ENCODE results near the gene CA12. TPM values are rescaled to one million over a fixed set of nuclear protein-coding genes. Genes with fewer than 3 reads are reported as not detected.

Gene CA12
- total and polyA plus RNA-seq, 9 of the 15 experiments (the other 6 are each of a cell fraction or from before 2014, with no cell fraction given): 0.01 to 0.78 (median 0.15) TPM; not detected in 1

DNA sequence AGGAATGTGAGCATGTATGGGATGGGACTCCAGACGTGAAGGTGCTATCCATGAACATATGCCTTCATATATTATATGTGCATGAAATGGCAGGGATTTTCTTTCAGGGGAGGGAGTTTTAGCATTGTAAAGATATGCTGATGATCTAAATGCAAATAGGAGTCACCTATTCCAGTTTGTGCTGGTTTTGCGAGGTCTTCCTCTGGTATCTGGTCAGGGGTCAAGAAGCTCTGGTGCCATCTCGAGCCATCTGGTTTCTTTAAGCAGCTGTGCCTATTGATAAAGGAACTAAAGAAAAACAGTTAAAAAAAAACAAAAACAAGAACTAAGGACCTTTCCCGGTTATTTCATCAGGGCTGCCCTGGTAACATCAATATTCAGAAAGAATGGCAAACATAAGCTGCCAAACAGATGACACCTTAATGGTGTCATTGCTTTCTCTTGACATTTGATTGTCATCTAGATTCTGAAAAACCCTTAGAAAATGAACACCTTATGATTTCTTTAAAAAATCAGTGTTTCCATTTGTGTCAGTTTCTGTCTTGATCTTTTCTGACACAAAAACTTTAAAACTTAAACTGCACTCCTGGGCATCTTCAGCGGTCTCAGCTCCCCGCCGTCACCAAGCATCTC lies 81.6 kb downstream of the CA12 start:
- peak in 3 of 4 experiments; percentile 14 to 45 (median 25) for DNase-seq (ENCODE audit: extremely low read depth in 1 of 4, low spot score in 3 of 4)
- H3K27ac ChIP-seq (ENCODE audit: extremely low read depth, low read depth, low read length): peak overlapping the region; percentile 27; the same call in 2 of the 3 replicates
- H3K4me2 ChIP-seq (ENCODE audit: insufficient read depth, low read length): no peak overlapping the region; the same call in 1 of the 2 replicates
- peak; percentile 49 for FAIRE-seq
- WGBS (ENCODE audit: insufficient coverage, low coverage, missing lambda C conversion rate): 52% methylated on average over 7 of the region's 7 CpGs
- no peak overlapping the region for H2AFZ ChIP-seq (ENCODE audit: low read depth, low read length)
- no peaks in the 10 kb centered on the region for H3K9me3 ChIP-seq (replicated peaks; ENCODE audit: control insufficient read depth, insufficient read depth, low read depth, low read length)
- H3K4me1 ChIP-seq (replicated peaks in 1 of 2; ENCODE audit: control insufficient read depth in 2 of 2, insufficient read depth in 2 of 2, low read length in 2 of 2): peaks cover 0 to 8% of the 10 kb centered on the region in 2 experiments; a peak in 3 of 5 replicates
- no peaks in the 10 kb centered on the region for H3K27me3 ChIP-seq (ENCODE audit: control insufficient read depth in 2 of 2, insufficient read depth in 2 of 2, low read length in 2 of 2)
- no peak overlapping the region for H3K4me3 ChIP-seq
- H3K36me3 ChIP-seq (ENCODE audit: control insufficient read depth, insufficient read depth, low read length): no peaks in the 10 kb centered on the region; the same call in 2 of the 3 replicates
- BruUV-seq (replicated peaks): no TSS peak
- ATAC-seq: peak; percentile 72
- no peaks in the 10 kb centered on the region for H4K20me1 ChIP-seq (replicated peaks; ENCODE audit: control insufficient read depth, insufficient read depth, low read length)
- intact Hi-C loops (cut with micrococcal nuclease) (no loop called here), in situ Hi-C loops (cut with MboI) (loop anchor here (10.0 to 25.0 kb wide), 2 partner anchors 295 to 762 kb away; partner anchors contain the start of gene FBXL22)
- H3K79me2 ChIP-seq (ENCODE audit: control insufficient read depth, insufficient read depth, low read length): no peaks in the 10 kb centered on the region
- H3K9ac ChIP-seq (ENCODE audit: insufficient read depth in 1 of 2, low read depth in 2 of 2, low read length in 2 of 2): no peak overlapping the region
- CTCF ChIA-PET (ENCODE audit: low intra/inter-chr PET ratio): no interaction called here
- POLR2A ChIA-PET: interaction anchor here (0.6 to 0.8 kb wide), 6 partner anchors 8 to 854 kb away, joined by 3 to 5 read pairs (median 5); no protein-coding TSS in a partner anchor
- no peaks in the 10 kb centered on the region for H3K9me1 ChIP-seq (ENCODE audit: control insufficient read depth, insufficient read depth, low read length)
- TF ChIP-seq TEAD4 (IDR thresholded peaks at IDR 0.05; ENCODE audit: low read length) (peak; percentile 81), TEAD4 (CRISPR knock-in tag; IDR thresholded peaks at IDR 0.05; ENCODE audit: borderline replicate concordance) (no peak), L3MBTL2 (IDR thresholded peaks at IDR 0.05) (no peak), FOXM1 (IDR thresholded peaks at IDR 0.05; ENCODE audit: low read depth) (peak; percentile 60; the same call in 1 of the 2 replicates), FOXM1 (CRISPR knock-in tag; IDR thresholded peaks at IDR 0.05; ENCODE audit: low read depth) (no peak), MIER1 (IDR thresholded peaks at IDR 0.05; ENCODE audit: low read depth) (no peak), SOX6 (IDR thresholded peaks at IDR 0.05) (peak; percentile 39; the same call in 1 of the 2 replicates), MBD2 (IDR thresholded peaks at IDR 0.05; ENCODE audit: borderline replicate concordance, low read depth) (no peak), POLR2H (tag; IDR thresholded peaks at IDR 0.05; ENCODE audit: low read depth) (no peak), CBFA2T3 (IDR thresholded peaks at IDR 0.05) (peak; percentile 80), NFIC (IDR thresholded peaks at IDR 0.05) (0 out of 2 replicates have a peak, but pooled peaks have one; percentile 12), ZNF253 (CRISPR knock-in tag; conservative IDR thresholded peaks at IDR 0.05) (no peak), ZBTB5 (IDR thresholded peaks at IDR 0.05) (no peak), BHLHE40 (IDR thresholded peaks at IDR 0.05; ENCODE audit: low read length) (peak; percentile 32; the same call in 1 of the 2 replicates), SFPQ (IDR thresholded peaks at IDR 0.05; ENCODE audit: low read depth, low read length) (no peak), ZNF445 (CRISPR knock-in tag; IDR thresholded peaks at IDR 0.05; ENCODE audit: low read depth) (no peak), ZNF263 (CRISPR knock-in tag; IDR thresholded peaks at IDR 0.05; ENCODE audit: borderline replicate concordance) (no peak)
- TF ChIP-seq, protein P1, sequence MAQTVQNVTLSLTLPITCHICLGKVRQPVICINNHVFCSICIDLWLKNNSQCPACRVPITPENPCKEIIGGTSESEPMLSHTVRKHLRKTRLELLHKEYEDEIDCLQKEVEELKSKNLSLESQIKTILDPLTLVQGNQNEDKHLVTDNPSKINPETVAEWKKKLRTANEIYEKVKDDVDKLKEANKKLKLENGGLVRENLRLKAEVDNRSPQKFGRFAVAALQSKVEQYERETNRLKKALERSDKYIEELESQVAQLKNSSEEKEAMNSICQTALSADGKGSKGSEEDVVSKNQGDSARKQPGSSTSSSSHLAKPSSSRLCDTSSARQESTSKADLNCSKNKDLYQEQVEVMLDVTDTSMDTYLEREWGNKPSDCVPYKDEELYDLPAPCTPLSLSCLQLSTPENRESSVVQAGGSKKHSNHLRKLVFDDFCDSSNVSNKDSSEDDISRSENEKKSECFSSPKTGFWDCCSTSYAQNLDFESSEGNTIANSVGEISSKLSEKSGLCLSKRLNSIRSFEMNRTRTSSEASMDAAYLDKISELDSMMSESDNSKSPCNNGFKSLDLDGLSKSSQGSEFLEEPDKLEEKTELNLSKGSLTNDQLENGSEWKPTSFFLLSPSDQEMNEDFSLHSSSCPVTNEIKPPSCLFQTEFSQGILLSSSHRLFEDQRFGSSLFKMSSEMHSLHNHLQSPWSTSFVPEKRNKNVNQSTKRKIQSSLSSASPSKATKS (CRISPR knock-in tag; IDR thresholded peaks at IDR 0.05): no peak
